Upper lobe of left lung (tissue), 6 donors: Measurements from ENCODE around the gene SELPLG. TPM values are rescaled to one million over a fixed set of nuclear protein-coding genes. Genes with fewer than 3 reads are reported as not detected.

ENCODE experiments used
- ATAC-seq, 2 donors: fragments of 200-7000 bp; cut with Tn5 transposase; one replicate each; pipeline ENCODE4 v1.9.1; 2022; ENCODE audit warnings: mild to moderate bottlenecking in 2 of 2, moderate library complexity in 2 of 2; ENCODE audit not compliant: low FRiP score in 2 of 2
- DNase-seq, 2 donors: peaks; one replicate each; pipeline ENCODE4 v3.0.0-alpha.2; 2019 to 2020
- H3K27ac ChIP-seq, 4 donors: fragments of 200-600 bp; sonication (generic); one replicate each; pipeline ENCODE4 v1.5.1; 2016 to 2019
- H3K27me3 ChIP-seq, 4 donors: fragments of 200-600 bp; sonication (generic); one replicate each; pipeline ENCODE4 v1.5.1; 2017 to 2019
- H3K36me3 ChIP-seq, 4 donors: fragments of 200-600 bp; sonication (generic); one replicate each; pipeline ENCODE4 v1.5.1; 2016 to 2019
- H3K4me1 ChIP-seq, 4 donors: fragments of 200-600 bp; sonication (generic); one replicate each; pipeline ENCODE4 v1.5.1; 2018 to 2019
- H3K4me3 ChIP-seq, 4 donors: fragments of 200-600 bp; sonication (generic); one replicate each; pipeline ENCODE4 v1.5.1; 2017 to 2019; ENCODE audit warnings: mild to moderate bottlenecking in 2 of 4, moderate library complexity in 1 of 4
- H3K9me3 ChIP-seq, 4 donors: fragments of 200-600 bp; sonication (generic); one replicate each; pipeline ENCODE4 v1.5.1; 2018 to 2019
- CTCF ChIP-seq, 6 experiments: fragments of 450-650 bp in 4 of 6; fragments of 200-600 bp in 2 of 6; sonication (generic) in 2 of 6; IDR thresholded peaks; one replicate each; pipeline ENCODE4 v1.5.1; 2016 to 2019; ENCODE audit warnings: antibody characterized with exemption in 6 of 6
- EP300 ChIP-seq, 4 donors: sonication (generic); formaldehyde crosslinking; IDR thresholded peaks; one replicate each; pipeline ENCODE4 v1.5.1; 2017; ENCODE audit warnings: antibody characterized with exemption in 4 of 4, control low read depth in 2 of 4
- POLR2A ChIP-seq, 4 donors: fragments of 450-650 bp; IDR thresholded peaks; one replicate each; pipeline ENCODE4 v1.5.1; 2016 to 2017; ENCODE audit warnings: antibody characterized with exemption in 4 of 4, mild to moderate bottlenecking in 2 of 4
- POLR2AphosphoS5 ChIP-seq, 2 donors: sonication (generic); formaldehyde crosslinking; IDR thresholded peaks; one replicate each; pipeline ENCODE4 v1.5.1; 2017; ENCODE audit warnings: antibody characterized with exemption in 2 of 2
- WGBS, 2 donors: methylation state at CpG; one replicate each; pipeline ENCODE4 v1.1.5; 2017 to 2018; 5-methylcytosine and 5-hydroxymethylcytosine counted together
- total RNA-seq, 6 donors: library from RNA; depleted of rRNA in 4 of 6; stranded (reverse); fragments of >200 nt in 4 of 6; gene quantifications; one replicate each; pipeline versions ENCODE4 v1.1.0 to v1.2.1, GENCODE V29; 2016 to 2021
- donor health status: DM: no; HTN: no; CAD: no; lungs with moderate emphysema.
- donor health status: DM: no; HTN: yes; CAD: no; lungs with severe emphysema.

Gene SELPLG
- total RNA-seq, 6 donors from 2014 or later: 25.2 to 71.4 (median 42.5) TPM

GRCh38 chr12:108670066-108670631 lies 36.5 kb upstream of the SELPLG start:
- Histone ChIP-seq H3K36me3 (peaks cover 0 to 16% (median 2%) of the 10 kb centered on the region in 4 donors), H3K27me3 (no peaks in the 10 kb centered on the region), H3K27ac (peak overlapping the region in 1 of 4 donors; percentile 9), H3K4me1 (peaks cover 24 to 36% (median 27%) of the 10 kb centered on the region in 4 donors), H3K9me3 (no peaks in the 10 kb centered on the region), H3K4me3 (no peak overlapping the region)
- ATAC-seq: no peak
- TF ChIP-seq CTCF (IDR thresholded peaks at IDR 0.05) (no peak), EP300 (IDR thresholded peaks at IDR 0.05) (no peak), POLR2AphosphoS5 (IDR thresholded peaks at IDR 0.05) (no peak), POLR2A (IDR thresholded peaks at IDR 0.05) (no peak)
- no peak for DNase-seq
- WGBS, 2 donors: 77 to 81% methylated on average over 6 to 7 of the region's 7 CpGs

GRCh38 chr12:108668542-108668941 lies 34.8 kb upstream of the SELPLG start:
- Histone ChIP-seq H3K27me3 (no peaks in the 10 kb centered on the region), H3K36me3 (peaks cover 0 to 4% (median 2%) of the 10 kb centered on the region in 4 donors), H3K9me3 (no peaks in the 10 kb centered on the region), H3K4me3 (no peak overlapping the region), H3K4me1 (peaks cover 36 to 50% (median 41%) of the 10 kb centered on the region in 4 donors), H3K27ac (peak overlapping the region in 2 of 4 donors; percentile 8 to 85)
- 64 to 81% methylated on average over 1 of the region's 1 CpG for WGBS, 2 donors
- TF ChIP-seq CTCF (IDR thresholded peaks at IDR 0.05) (no peak), EP300 (IDR thresholded peaks at IDR 0.05) (no peak), POLR2A (IDR thresholded peaks at IDR 0.05) (no peak), POLR2AphosphoS5 (IDR thresholded peaks at IDR 0.05) (no peak)
- DNase-seq (no peak), ATAC-seq (no peak)

GRCh38 chr12:108668063-108668462 lies 34.4 kb upstream of the SELPLG start:
- DNase-seq: no peak
- no peaks in the 10 kb centered on the region for H3K9me3 ChIP-seq
- H3K27me3 ChIP-seq: no peaks in the 10 kb centered on the region
- ATAC-seq: no peak
- H3K4me1 ChIP-seq: peaks cover 36 to 53% (median 42%) of the 10 kb centered on the region in 4 donors
- peak overlapping the region in 2 of 4 donors; percentile 18 to 85 for H3K27ac ChIP-seq
- no peak overlapping the region for H3K4me3 ChIP-seq
- no peak for TF ChIP-seq CTCF (IDR thresholded peaks at IDR 0.05)
- TF ChIP-seq POLR2A (IDR thresholded peaks at IDR 0.05): no peak
- TF ChIP-seq EP300 (IDR thresholded peaks at IDR 0.05): no peak
- no peak for TF ChIP-seq POLR2AphosphoS5 (IDR thresholded peaks at IDR 0.05)
- H3K36me3 ChIP-seq: peaks cover 0 to 2% (median 0%) of the 10 kb centered on the region in 4 donors
- 46 to 61% methylated on average over 8 of the region's 8 CpGs for WGBS, 2 donors

GRCh38 chr12:108667349-108667748 lies 33.7 kb upstream of the SELPLG start:
- DNase-seq (no peak), ATAC-seq (peak in 1 of 2 donors; percentile 56)
- H3K27ac ChIP-seq: peak overlapping the region in 3 of 4 donors; percentile 6 to 85 (median 23)
- no peaks in the 10 kb centered on the region for H3K36me3 ChIP-seq
- TF ChIP-seq EP300 (IDR thresholded peaks at IDR 0.05) (no peak), POLR2A (IDR thresholded peaks at IDR 0.05) (no peak), POLR2AphosphoS5 (IDR thresholded peaks at IDR 0.05) (no peak), CTCF (IDR thresholded peaks at IDR 0.05) (no peak)
- H3K9me3 ChIP-seq: no peaks in the 10 kb centered on the region
- no peaks in the 10 kb centered on the region for H3K27me3 ChIP-seq
- peaks cover 36 to 53% (median 42%) of the 10 kb centered on the region in 4 donors for H3K4me1 ChIP-seq
- 49 to 55% methylated on average over 2 of the region's 2 CpGs for WGBS, 2 donors
- no peak overlapping the region for H3K4me3 ChIP-seq
